Endodermal cell (in vitro differentiated cells): ENCODE results near the gene RGS16. TPM values are rescaled to one million over a fixed set of nuclear protein-coding genes. Genes with fewer than 3 reads are reported as not detected.

Experiments used
- DNase-seq: peaks from one replicate; pipeline ENCODE4 v3.0.0-alpha.2; 2017
- H3K27ac ChIP-seq: 2 replicates; pipeline ENCODE4 v1.5.1; 2013; ENCODE audit warnings: mild to moderate bottlenecking, low read depth, low read length, moderate library complexity
- H3K27me3 ChIP-seq: 2 replicates; pipeline ENCODE4 v1.6.1; 2013; ENCODE audit warnings: mild to moderate bottlenecking, low read length, moderate library complexity; ENCODE audit not compliant: insufficient read depth, control insufficient read depth, poor library complexity, severe bottlenecking
- H3K36me3 ChIP-seq: 2 replicates; pipeline ENCODE4 v1.7.0; 2013; ENCODE audit warnings: mild to moderate bottlenecking, low read length, moderate library complexity; ENCODE audit not compliant: control insufficient read depth, insufficient read depth
- H3K4me1 ChIP-seq: one replicate; pipeline ENCODE4 v1.7.0; 2013; ENCODE audit warnings: low read length; ENCODE audit not compliant: control insufficient read depth, insufficient read depth
- H3K4me3 ChIP-seq: 2 replicates; pipeline ENCODE4 v1.5.1; 2013; ENCODE audit warnings: mild to moderate bottlenecking, low read length, moderate library complexity
- H3K9ac ChIP-seq: 2 replicates; pipeline ENCODE4 v1.6.1; 2013; ENCODE audit warnings: mild to moderate bottlenecking, low read length, moderate library complexity; ENCODE audit not compliant: poor library complexity, severe bottlenecking; ENCODE audit errors: extremely low read depth
- H3K9me3 ChIP-seq: 2 replicates; pipeline ENCODE4 v1.6.1; 2013; ENCODE audit warnings: mild to moderate bottlenecking, low read length, moderate library complexity; ENCODE audit not compliant: control insufficient read depth
- H3K27ac Mint-ChIP-seq: 2 replicates; pipeline ENCODE4 v1.8.0; 2020; ENCODE audit warnings: mixed read lengths
- H3K27me3 Mint-ChIP-seq: 2 replicates; pipeline ENCODE4 v1.8.0; 2021; ENCODE audit warnings: mild to moderate bottlenecking, mixed read lengths; ENCODE audit not compliant: insufficient read depth
- H3K36me3 Mint-ChIP-seq: 2 replicates; pipeline ENCODE4 v1.8.0; 2020; ENCODE audit warnings: low read depth, mixed read lengths
- H3K4me1 Mint-ChIP-seq: 2 replicates; pipeline ENCODE4 v1.8.0; 2020; ENCODE audit warnings: mixed read lengths
- H3K4me3 Mint-ChIP-seq: 2 replicates; pipeline ENCODE4 v1.8.0; 2020; ENCODE audit warnings: mild to moderate bottlenecking, moderate library complexity, mixed read lengths
- H3K9me3 Mint-ChIP-seq: 2 replicates; pipeline ENCODE4 v1.8.0; 2020; ENCODE audit warnings: mild to moderate bottlenecking, mixed read lengths
- WGBS, 2 experiments: methylation state at CpG; one replicate each; pipeline versions ENCODE4 v1.1.5 to v1.1.7; 2013; ENCODE audit warnings: missing lambda C conversion rate in 2 of 2, mixed read lengths in 1 of 2; ENCODE audit not compliant: insufficient coverage in 1 of 2, insufficient read length in 1 of 2; 5-methylcytosine and 5-hydroxymethylcytosine counted together
- total RNA-seq, 2 donors: library from RNA; stranded (reverse); fragmentation: NEBNext Ultra II Directional in 1 of 2; extraction: Animal tissue kit (Norgen Biotek cat#: 25700) in 1 of 2; gene quantifications; 2 replicates in 1 of 2; 3 replicates in 1 of 2; pipeline ENCODE4 v1.2.1, GENCODE V29; 2021
- TF ChIP-seq, protein P1 (sequence below): fragments of 200-600 bp; sonication (generic); conservative IDR thresholded peaks from 2 replicates; pipeline ENCODE4 v1.5.0; 2021; ENCODE audit warnings: antibody characterized with exemption, mild to moderate bottlenecking

RGS16 gene
- total RNA-seq, 2 donors from 2014 or later, result 14.8 to 19.4 TPM

DNA sequence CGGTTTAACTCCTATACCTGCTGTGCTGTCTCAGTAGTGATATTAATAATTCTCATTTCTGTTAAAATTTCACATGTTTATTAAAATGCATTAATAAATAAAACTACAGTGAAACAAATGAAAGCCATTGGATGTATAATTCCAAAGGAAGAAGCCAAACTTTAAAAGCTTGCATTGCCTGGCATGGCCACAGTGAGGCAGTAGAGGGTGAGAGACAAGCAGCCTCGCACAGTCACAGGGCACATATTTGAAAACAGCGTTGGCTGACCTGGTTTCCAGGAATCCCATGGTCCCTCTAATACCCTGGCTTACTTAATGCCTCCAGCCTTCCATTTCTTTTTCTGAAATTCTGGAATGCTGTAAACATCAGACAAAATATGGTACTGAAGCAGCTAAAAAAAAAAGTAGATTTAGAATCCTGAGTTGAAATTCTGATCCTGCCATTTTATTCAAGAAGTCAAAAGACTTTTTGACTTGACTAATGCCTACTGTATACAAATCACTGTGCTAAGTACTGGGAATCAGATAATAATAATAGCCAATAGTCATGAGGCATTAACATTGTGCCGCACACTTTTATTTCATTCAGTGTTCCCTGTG lies 8.4 kb downstream of the RGS16 start:
- Histone ChIP-seq H3K27me3 (no peaks in the 10 kb centered on the region), H3K4me1 (no peaks in the 10 kb centered on the region), H3K9me3 (no peaks in the 10 kb centered on the region), H3K4me3 (no peak overlapping the region), H3K27ac (no peak overlapping the region), H3K36me3 (peaks cover 7% of the 10 kb centered on the region), H3K9ac (no peak overlapping the region)
- Mint-ChIP-seq H3K9me3 (no peaks in the 10 kb centered on the region), H3K27ac (no peak overlapping the region), H3K4me1 (peaks cover 14% of the 10 kb centered on the region), H3K27me3 (peaks cover 4% of the 10 kb centered on the region), H3K36me3 (no peaks in the 10 kb centered on the region), H3K4me3 (no peak overlapping the region)
- TF ChIP-seq, protein P1, sequence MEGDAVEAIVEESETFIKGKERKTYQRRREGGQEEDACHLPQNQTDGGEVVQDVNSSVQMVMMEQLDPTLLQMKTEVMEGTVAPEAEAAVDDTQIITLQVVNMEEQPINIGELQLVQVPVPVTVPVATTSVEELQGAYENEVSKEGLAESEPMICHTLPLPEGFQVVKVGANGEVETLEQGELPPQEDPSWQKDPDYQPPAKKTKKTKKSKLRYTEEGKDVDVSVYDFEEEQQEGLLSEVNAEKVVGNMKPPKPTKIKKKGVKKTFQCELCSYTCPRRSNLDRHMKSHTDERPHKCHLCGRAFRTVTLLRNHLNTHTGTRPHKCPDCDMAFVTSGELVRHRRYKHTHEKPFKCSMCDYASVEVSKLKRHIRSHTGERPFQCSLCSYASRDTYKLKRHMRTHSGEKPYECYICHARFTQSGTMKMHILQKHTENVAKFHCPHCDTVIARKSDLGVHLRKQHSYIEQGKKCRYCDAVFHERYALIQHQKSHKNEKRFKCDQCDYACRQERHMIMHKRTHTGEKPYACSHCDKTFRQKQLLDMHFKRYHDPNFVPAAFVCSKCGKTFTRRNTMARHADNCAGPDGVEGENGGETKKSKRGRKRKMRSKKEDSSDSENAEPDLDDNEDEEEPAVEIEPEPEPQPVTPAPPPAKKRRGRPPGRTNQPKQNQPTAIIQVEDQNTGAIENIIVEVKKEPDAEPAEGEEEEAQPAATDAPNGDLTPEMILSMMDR, result peak; percentile 91
- DNase-seq, result peak; percentile 91
- 41 to 47% methylated on average over 3 to 4 of the region's 4 CpGs for WGBS, 2 experiments

DNA sequence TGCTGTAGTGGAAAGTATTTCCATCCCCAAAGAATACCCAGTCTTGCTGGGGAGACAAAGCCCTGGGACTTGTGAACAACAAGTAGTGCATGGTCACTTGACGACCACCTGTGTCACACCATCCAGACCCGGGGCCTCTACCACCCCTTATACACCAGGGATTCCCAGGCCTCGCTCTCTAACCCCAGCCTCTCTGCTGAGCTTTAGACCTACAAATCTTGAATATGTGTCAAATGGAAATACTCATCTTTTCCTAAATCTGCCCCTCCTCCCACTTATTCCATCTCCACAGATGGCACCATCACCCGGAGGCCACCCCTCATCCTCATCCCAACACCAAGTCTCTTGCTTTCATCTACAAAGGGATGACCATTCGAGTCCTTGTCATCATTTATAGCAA lies 14.3 kb downstream of the RGS16 start:
- H3K27ac ChIP-seq, result no peak overlapping the region
- H3K27ac Mint-ChIP-seq, result no peak overlapping the region
- H3K4me1 Mint-ChIP-seq, result peaks cover 13% of the 10 kb centered on the region
- H3K4me3 Mint-ChIP-seq, result no peak overlapping the region
- DNase-seq, result no peak
- H3K27me3 ChIP-seq, result no peaks in the 10 kb centered on the region
- H3K36me3 Mint-ChIP-seq, result no peaks in the 10 kb centered on the region
- H3K4me3 ChIP-seq, result no peak overlapping the region
- H3K9me3 ChIP-seq, result no peaks in the 10 kb centered on the region
- peaks cover 3% of the 10 kb centered on the region for H3K4me1 ChIP-seq
- H3K9ac ChIP-seq, result no peak overlapping the region
- H3K36me3 ChIP-seq, result no peaks in the 10 kb centered on the region
- TF ChIP-seq, protein P1, result no peak
- WGBS, 2 experiments, result 94 to 95% methylated on average over 4 to 5 of the region's 5 CpGs
- H3K9me3 Mint-ChIP-seq, result no peaks in the 10 kb centered on the region
- no peaks in the 10 kb centered on the region for H3K27me3 Mint-ChIP-seq

DNA sequence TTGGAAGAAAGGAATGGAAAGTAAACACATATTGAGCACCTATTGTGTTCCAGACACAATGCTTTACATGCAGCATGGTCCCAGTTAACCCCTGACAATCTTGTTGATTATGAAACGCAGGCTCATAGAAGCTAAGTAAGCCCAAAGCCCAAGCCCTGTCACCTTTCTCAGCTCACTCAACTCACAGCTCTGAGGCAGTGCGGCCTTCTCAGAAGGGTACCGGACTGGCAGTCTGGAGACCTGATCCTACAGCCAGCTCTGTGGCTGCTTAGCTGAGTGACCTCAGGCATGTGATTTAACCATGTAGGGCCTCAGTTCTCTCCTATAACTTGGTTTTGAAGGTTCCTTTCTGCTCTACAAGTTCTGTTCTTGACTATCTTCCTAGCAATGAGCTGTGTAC lies 14.7 kb downstream of the RGS16 start:
- Mint-ChIP-seq H3K27me3 (no peaks in the 10 kb centered on the region), H3K36me3 (no peaks in the 10 kb centered on the region), H3K9me3 (no peaks in the 10 kb centered on the region), H3K4me1 (peaks cover 13% of the 10 kb centered on the region), H3K27ac (peak overlapping the region; percentile 95), H3K4me3 (peak overlapping the region; percentile 77)
- peaks cover 3% of the 10 kb centered on the region for H3K4me1 ChIP-seq
- WGBS, 2 experiments, result 91 to 100% methylated on average over 2 to 3 of the region's 3 CpGs
- no peaks in the 10 kb centered on the region for H3K27me3 ChIP-seq
- DNase-seq, result no peak
- no peaks in the 10 kb centered on the region for H3K9me3 ChIP-seq
- H3K9ac ChIP-seq, result no peak overlapping the region
- no peak overlapping the region for H3K4me3 ChIP-seq
- no peak overlapping the region for H3K27ac ChIP-seq
- TF ChIP-seq, protein P1, result no peak
- H3K36me3 ChIP-seq, result no peaks in the 10 kb centered on the region
